IPS DF 4.7 (cell line): ENCODE measurements around the gene FBLN7.
"Not testable (repeated sequence)": the region's sequence is repeated elsewhere in the genome, so short reads cannot be mapped to it uniquely, and the experiment has no call there.

Experiments
- DNase-seq: peaks from one replicate; pipeline ENCODE4 v3.0.0-alpha.2; 2013; ENCODE audit warnings: low spot score; ENCODE audit errors: extremely low read depth

FBLN7 gene, protein sequence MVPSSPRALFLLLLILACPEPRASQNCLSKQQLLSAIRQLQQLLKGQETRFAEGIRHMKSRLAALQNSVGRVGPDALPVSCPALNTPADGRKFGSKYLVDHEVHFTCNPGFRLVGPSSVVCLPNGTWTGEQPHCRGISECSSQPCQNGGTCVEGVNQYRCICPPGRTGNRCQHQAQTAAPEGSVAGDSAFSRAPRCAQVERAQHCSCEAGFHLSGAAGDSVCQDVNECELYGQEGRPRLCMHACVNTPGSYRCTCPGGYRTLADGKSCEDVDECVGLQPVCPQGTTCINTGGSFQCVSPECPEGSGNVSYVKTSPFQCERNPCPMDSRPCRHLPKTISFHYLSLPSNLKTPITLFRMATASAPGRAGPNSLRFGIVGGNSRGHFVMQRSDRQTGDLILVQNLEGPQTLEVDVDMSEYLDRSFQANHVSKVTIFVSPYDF

DNA sequence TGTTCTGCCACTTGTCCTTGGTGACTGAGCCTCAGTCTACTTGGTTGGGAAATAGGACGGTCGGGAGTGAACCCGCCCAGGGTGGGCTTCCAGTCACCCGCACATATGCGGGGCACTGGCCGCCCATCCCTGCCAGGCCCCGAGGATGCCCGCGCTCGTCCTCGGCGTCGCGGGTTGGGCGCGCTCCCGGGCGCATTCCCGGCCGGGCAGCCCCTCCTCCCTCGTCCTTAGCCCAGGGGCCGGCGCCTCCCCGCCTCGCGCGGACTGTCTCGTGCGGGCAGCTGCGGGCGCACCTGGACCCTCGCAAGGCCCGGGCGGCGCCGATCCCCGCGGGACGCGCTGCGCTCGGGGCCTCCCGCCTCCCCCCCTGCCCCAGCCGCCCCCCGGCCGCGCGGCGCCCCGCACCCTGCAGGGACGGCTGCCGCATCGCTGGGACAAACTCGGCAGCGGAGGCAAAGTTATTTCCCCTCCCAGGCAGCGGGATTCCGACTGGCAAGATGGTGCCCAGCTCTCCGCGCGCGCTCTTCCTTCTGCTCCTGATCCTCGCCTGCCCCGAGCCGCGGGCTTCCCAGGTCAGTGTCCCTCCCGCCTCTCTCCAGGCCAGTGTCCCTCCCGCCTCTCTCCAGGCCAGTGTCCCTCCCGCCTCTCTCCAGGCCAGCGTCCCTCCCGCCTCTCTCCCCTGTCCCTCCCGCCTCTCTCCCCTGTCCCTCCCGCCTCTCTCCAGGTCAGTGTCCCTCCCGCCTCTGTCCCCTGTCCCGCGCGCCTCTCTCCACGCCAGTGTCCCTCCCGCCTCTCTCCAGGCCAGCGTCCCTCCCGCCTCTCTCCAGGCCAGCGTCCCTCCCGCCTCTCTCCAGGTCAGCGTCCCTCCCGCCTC is at the start of gene FBLN7:
FBLN7 (plus strand) TSS at position 227 of the 874 bp plus-strand sequence; CDS start at position 498, 271 bp downstream.
- DNase-seq, result no peak

DNA sequence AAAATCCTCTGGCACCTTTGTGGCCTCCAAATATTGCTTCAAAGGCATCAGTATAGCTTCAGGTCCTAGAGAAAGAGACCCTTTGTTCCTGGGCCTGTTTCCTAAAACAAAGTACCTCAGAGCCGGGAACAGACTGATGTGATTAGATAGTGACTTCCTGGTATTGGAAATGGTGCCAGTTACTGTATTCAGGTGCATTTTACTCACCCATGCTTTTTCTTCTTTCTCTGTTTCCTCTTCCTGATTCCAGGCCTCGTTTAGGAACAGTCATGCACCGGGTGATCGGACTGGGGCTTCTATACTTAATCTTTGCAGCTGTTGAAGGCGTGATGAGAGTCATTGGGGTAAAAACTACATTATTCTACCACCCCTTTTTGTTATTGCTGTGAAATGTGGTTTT is 48.8 kb upstream of the FBLN7 start:
- DNase-seq, result no peak

GRCh38 chr2:112092286-112093041 is 45.7 kb upstream of the FBLN7 start:
- no peak for DNase-seq

DNA sequence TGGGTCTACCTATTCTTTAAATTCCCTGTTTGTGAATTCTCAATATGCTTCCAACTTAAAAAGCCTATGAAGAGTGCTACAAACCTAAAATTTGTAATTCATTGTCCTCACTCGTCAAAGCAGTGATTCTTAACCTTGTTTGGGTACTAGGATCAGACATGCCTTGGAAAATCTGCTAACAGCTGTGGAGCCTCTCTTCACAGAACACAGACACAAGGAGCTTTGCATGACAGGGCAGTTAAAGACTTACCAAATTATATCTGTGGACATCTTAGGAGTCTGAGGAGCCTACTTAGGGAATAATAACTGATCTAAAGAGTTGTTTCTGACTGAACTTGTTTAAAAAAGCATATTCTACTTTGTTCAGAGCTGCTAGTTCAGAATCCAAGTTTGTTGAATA is 45.0 kb upstream of the FBLN7 start:
- DNase-seq, result no peak

DNA sequence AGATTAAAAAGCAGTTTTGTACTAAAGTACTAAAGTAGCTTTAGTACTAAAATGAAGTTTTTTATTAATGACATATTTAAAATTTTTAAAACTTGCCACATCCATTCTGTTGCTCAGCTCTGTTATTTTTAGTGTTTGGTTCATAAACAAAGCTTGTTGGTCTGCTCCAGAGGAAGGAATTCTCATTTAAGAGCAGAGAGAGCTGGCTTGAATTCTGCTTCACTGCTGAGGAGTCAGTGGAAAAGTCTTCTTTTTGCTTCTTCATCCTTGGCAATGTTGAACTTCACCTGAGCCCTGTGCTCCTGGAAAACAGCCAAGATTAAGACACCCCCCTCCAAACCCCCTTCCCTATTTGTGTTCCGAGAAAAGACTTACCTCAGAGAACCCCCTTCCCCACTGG is 42.5 kb upstream of the FBLN7 start:
- DNase-seq, result no peak

DNA sequence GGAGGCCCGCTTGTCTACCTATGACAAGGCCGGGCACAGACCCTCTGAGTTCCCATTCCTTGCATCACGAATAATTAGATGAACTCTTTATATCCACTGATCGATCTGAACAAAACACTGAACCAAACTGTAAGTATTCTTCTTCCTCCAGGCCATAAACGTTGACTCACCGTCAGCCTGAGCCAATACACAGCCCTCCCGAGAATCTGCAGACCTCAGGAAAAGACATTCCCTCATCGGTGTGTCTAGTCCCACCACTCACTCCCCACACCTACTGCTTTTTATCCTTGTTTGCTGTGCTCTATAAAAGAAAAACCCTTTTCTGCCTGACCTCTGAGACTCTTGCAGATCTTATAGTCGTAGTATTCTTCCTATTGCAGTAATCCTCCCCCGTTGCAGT is 42.1 kb upstream of the FBLN7 start:
- no peak for DNase-seq

DNA sequence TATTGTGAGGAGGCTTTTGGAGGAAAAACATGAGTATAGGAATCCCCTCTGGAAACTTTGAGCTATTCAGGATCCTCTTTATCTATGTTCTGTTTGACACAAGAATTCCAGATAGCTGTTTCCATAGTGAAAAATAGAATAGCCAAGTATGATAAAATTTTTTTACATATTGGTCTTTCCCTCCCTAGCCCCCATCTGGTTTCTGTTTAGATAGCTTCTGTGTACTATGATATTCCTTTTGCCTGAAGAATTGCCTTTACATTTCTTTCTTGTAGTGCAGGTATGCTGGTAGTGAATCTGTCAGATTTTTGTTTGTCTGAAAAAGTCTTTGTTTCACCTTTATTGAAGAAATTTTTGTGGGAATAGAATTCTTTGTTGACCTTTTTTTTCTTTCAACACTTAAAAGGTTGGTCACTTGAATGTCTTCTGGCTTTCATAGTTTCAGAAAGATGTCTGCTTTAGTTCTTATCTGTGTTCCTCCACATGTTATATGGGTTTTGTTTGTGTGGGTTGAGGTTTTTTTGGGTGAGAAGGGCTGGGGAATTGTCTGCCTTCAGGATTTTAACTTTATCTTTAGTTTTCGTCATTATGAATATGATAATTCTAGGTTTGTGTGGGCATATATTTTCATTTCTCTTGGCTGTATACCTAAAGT is 29.9 kb upstream of the FBLN7 start:
- no peak for DNase-seq

GRCh38 chr2:112109278-112109677 is 28.9 kb upstream of the FBLN7 start:
- no peak for DNase-seq

DNA sequence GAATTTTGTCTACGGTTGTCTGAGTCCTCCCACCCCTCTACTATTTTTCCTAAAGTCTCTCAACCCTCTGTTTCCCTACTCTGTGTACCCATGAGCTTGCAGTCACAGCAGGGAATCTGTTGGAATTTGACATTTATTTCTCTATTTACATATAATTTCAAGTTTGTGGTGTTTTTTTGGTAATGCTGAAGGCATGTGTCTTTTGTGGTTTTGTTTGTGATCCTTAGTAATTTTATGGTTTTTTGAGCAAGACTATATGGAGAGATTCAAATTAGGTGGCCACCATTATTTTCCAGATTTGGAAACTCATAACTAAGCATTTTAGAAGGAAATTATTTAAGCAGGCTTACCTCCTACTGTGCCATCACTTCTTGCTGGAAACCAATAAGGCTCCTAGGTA is 27.2 kb upstream of the FBLN7 start:
- DNase-seq, result no peak

GRCh38 chr2:112113354-112113753 is 24.8 kb upstream of the FBLN7 start:
- DNase-seq, result not testable (repeated sequence)

- DNase-seq, result no peak
These were observed 20.0 kb upstream of the FBLN7 start for GRCh38 chr2:112118148-112118547.

GRCh38 chr2:112121682-112122254 is 16.4 kb upstream of the FBLN7 start:
- DNase-seq, result no peak

- DNase-seq, result no peak
These were observed 9.1 kb upstream of the FBLN7 start for GRCh38 chr2:112129060-112129459.

DNA sequence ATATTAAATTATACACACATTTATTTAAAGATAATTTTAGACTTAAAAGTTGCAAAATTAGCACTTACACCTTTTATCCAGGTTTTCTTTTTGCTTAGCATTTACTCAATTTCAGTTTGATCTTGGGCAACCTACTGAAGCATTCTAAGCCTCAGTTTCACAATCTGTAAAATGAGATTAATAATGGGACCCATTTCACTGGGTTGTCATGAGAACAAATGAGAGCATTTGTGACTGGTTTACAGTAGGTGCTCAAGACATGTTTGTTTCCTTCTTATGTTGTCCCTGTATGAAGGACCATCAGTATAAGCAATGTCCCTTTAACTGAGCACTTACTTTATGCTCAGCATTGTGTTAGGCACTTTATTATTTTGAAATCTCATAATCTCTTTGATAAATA is 4.8 kb upstream of the FBLN7 start:
- DNase-seq, result no peak

DNA sequence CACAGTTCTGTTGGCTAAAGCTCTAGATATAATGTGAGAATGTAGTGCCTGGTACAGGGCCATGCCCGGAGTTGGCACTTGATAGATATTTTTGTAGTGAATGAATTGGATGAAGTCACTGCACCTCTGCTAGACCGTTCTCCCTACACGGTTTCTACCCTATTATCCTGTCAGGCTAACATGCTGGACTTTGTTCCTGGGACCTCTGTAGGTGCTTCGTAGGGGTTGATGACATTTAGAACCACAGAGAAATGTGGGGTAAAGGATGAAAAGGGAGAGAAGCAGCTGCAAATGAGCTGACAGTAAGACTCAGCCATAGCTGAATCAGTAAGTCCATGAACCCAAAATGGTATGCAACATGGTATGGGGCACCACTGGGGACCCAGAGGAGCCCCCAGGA is 4.1 kb upstream of the FBLN7 start:
- DNase-seq, result no peak

DNA sequence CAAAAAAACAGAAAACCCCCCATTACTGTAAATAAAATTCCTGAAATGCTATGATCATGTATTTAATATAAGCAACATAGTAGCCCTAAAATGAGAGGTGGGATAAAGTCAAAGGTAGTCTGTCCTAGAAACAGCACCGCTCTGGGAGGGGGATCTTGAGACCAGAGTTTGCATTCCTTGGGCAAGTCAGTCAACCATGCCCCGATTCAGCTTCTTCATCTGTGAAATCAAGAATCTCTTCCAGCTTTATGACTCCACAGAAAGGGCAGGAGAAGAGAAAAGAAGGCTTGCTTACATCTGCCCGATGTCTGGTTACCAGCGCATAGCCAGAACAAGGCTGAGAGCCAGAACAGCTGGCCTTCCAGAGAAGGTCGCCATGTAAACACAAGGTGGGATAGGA is 2.1 kb upstream of the FBLN7 start:
- no peak for DNase-seq

- no peak for DNase-seq
These were observed 548 bp upstream of the FBLN7 start for GRCh38 chr2:112137516-112138158.

- not testable (repeated sequence) for DNase-seq
These were observed 939 bp downstream of the FBLN7 start for GRCh38 chr2:112139033-112139614.

GRCh38 chr2:112139661-112140204 is 1.5 kb downstream of the FBLN7 start:
- not testable (repeated sequence) for DNase-seq
